LNCaP clone FGC (cell line): ENCODE data around the gene PLXNA2.

Experiments
- DNase-seq: peaks from one replicate; pipeline ENCODE4 v3.0.0-alpha.2; 2011; ENCODE audit warnings: low read depth
- H3K4me3 ChIP-seq: 2 replicates; pipeline ENCODE4 v1.5.1; 2011; ENCODE audit warnings: mild to moderate bottlenecking, low read depth, low read length, control low read depth
- CTCF ChIP-seq: IDR thresholded peaks from 2 replicates; pipeline ENCODE4 v1.5.1; 2012; ENCODE audit warnings: mild to moderate bottlenecking; ENCODE audit not compliant: control insufficient read depth, insufficient read depth; ENCODE audit errors: extremely low read depth

The PLXNA2 gene

GRCh38 chr1:208211921-208212843 lies 32.0 kb downstream of the PLXNA2 start:
- DNase-seq: no peak
- H3K4me3 ChIP-seq: no peak overlapping the region
- TF ChIP-seq CTCF: no peak

- TF ChIP-seq CTCF: no peak
- no peak overlapping the region for H3K4me3 ChIP-seq
- DNase-seq: no peak
These were observed 34.1 kb downstream of the PLXNA2 start for GRCh38 chr1:208209896-208210589.

- no peak for DNase-seq
- no peak overlapping the region for H3K4me3 ChIP-seq
- no peak for TF ChIP-seq CTCF
These were observed 34.9 kb downstream of the PLXNA2 start for GRCh38 chr1:208209286-208209685.

- DNase-seq: no peak
- no peak for TF ChIP-seq CTCF
- no peak overlapping the region for H3K4me3 ChIP-seq
These were observed 36.1 kb downstream of the PLXNA2 start for GRCh38 chr1:208208132-208208487.

- DNase-seq: no peak
- TF ChIP-seq CTCF: no peak
- H3K4me3 ChIP-seq: no peak overlapping the region
These were observed 36.6 kb downstream of the PLXNA2 start for GRCh38 chr1:208207388-208208131.

- TF ChIP-seq CTCF: no peak
These were observed 38.0 kb downstream of the PLXNA2 start for GRCh38 chr1:208206092-208206698.

More at GRCh38 chr1:208206092-208206698, 38.0 kb downstream of the PLXNA2 start:
- H3K4me3 ChIP-seq: no peak overlapping the region
- DNase-seq: no peak
